Subcutaneous adipose tissue (tissue), 4 donors: ENCODE data around the gene MEGF9. TPM values are rescaled to one million over a fixed set of nuclear protein-coding genes. Genes with fewer than 3 reads are reported as not detected.

Experiments
- total RNA-seq, 4 donors: library from RNA; depleted of rRNA; stranded (reverse); fragments of >200 nt; gene quantifications; one replicate each; pipeline ENCODE4 v1.1.0, GENCODE V29; 2016
- TF ChIP-seq, protein P1 (sequence below): fragments of 450-650 bp; IDR thresholded peaks from one replicate; pipeline ENCODE4 v1.5.1; 2016; ENCODE audit warnings: low read depth, mild to moderate bottlenecking, control low read depth, antibody characterized with exemption, moderate library complexity

MEGF9 gene
- total RNA-seq, 4 donors from 2014 or later, result 33.7 to 55.1 (median 41.8) TPM

DNA sequence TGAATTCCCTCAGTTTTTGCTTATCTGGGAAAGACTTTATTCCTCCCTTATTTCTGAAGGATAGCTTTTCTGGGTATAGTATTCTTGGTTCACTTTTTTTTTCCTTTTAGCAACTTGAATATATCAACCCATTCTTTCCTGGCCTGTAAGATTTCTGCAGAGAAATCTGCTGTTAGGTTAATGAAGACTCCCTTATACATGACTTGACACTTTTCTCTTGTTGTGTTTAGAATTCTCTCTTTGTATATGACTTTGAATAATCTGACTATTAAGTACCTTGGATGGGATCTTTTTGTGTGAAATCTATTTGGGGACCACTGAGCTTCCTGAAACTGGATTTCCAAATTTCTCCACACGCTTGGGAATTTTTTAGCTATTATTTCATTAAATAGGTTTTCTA, 79.3 kb downstream of the MEGF9 start:
- TF ChIP-seq, protein P1, sequence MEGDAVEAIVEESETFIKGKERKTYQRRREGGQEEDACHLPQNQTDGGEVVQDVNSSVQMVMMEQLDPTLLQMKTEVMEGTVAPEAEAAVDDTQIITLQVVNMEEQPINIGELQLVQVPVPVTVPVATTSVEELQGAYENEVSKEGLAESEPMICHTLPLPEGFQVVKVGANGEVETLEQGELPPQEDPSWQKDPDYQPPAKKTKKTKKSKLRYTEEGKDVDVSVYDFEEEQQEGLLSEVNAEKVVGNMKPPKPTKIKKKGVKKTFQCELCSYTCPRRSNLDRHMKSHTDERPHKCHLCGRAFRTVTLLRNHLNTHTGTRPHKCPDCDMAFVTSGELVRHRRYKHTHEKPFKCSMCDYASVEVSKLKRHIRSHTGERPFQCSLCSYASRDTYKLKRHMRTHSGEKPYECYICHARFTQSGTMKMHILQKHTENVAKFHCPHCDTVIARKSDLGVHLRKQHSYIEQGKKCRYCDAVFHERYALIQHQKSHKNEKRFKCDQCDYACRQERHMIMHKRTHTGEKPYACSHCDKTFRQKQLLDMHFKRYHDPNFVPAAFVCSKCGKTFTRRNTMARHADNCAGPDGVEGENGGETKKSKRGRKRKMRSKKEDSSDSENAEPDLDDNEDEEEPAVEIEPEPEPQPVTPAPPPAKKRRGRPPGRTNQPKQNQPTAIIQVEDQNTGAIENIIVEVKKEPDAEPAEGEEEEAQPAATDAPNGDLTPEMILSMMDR, result no peak

GRCh38 chr9:120630333-120630732, 83.9 kb downstream of the MEGF9 start:
- TF ChIP-seq, protein P1, result no peak

DNA sequence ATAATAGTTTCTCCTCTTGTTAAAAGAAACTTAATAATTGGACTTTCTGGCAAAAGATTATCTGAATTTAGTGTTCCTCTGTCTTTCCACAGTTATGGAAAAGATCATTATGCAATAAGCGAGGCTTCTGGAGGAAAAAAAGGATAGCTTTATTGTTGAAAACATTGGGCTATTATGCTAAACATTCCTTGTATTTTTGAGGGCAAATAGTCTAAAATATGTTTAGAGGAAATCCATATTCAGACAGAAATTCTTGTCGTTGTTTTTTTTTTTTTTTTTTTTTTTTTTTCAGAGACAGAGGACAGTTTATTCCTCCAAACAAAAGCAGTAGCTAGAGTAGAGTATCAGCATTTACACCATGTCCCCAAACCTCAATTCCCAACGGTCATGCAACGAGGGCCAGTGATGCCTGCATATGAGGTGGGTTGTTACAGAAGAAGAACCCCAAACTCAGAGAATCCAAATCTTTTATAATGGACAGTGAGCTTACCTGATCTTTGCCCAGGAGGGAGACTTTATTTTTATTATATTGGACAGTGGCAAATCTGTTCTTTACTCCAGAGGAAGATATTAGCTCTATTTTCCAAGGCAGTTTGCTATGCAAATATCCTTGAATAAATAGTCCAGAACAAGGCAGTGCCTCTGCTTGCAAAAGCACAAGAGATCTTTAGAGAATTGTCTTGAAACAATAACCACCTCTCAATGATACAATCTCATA, 85.9 kb downstream of the MEGF9 start:
- TF ChIP-seq, protein P1, result no peak

DNA sequence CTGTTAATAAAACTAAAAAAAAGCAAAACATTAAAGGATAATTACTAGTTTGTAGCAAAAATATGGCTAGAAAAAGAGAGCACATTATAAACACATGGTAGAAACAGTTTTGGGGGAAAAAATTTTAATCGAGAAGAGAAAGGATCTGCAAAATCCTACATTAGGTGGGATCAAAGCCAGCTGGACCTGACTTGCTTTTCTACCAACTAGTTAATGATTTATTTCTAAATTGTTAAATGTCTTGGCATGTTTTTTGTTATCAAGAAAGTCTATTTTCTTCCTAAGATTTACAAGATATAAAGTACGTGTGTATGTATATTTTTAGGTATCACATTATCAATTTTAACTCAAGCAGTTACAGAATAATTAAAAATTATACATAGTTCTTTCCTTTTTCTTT, 87.2 kb downstream of the MEGF9 start:
- TF ChIP-seq, protein P1, result no peak

GRCh38 chr9:120626512-120626911, 87.8 kb downstream of the MEGF9 start:
- TF ChIP-seq, protein P1, result no peak

DNA sequence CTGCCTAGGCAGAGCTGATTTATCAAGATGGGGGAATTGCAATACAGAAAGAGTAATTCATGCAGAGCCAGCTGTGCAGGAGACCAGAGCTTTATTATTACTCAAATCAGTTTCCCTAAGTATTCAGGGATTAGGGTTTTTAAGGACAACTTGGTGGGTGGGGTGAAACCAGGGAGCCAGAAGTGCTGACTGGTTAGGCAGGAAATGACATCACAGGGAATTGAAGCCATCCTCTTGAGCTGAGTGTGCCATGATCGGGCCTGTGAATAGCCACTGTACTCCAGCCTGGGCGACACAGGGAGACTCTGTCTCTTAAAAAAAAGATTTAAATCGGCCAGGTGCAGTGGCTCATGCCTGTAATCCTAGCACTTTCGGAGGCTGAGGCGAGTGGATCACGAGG, 89.0 kb downstream of the MEGF9 start:
- TF ChIP-seq, protein P1, result no peak

DNA sequence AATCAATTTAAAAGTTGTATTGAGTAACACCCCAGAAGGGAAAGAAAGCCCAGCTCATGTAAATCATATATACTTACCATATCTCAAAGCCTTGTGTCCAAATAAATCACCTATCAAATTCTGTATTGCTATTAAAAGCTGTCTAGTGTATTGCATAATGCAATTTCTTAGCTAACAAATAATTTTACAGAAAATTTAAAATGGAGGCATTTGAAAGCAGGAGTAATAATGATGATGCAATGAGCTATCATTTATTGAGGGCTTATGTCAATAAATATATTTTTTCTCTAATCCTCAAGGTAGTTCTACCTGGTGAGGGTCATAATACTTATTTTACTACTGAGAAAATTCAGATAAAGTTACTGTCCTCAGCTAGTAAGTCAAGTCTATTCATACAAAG, 91.5 kb downstream of the MEGF9 start:
- TF ChIP-seq, protein P1, result no peak
